Measurements from ENCODE around the gene SCAF8. TPM values are rescaled to one million over a fixed set of nuclear protein-coding genes. Genes with fewer than 3 reads are reported as not detected.

Gene SCAF8
- total RNA-seq, 2 donors from 2014 or later, result 44.4 to 46.9 TPM

- no peak for TF ChIP-seq CTCF (IDR thresholded peaks at IDR 0.05)
- H3K4me1 ChIP-seq, result peaks cover 0 to 8% of the 10 kb centered on the region in 2 donors
- peaks cover 15% of the 10 kb centered on the region for H3K36me3 ChIP-seq
- no peak for DNase-seq (ENCODE audit: low spot score)
- H3K27me3 ChIP-seq, result no peaks in the 10 kb centered on the region
- H3K27ac ChIP-seq, result no peak overlapping the region
- H3K9me3 ChIP-seq, result no peaks in the 10 kb centered on the region
- H3K4me3 ChIP-seq, result no peak overlapping the region
Observed at GRCh38 chr6:154791556-154792317, 58.5 kb downstream of the SCAF8 start.

- Histone ChIP-seq H3K27me3 (no peaks in the 10 kb centered on the region), H3K4me3 (no peak overlapping the region), H3K27ac (no peak overlapping the region), H3K36me3 (peaks cover 15% of the 10 kb centered on the region), H3K4me1 (peaks cover 0 to 8% of the 10 kb centered on the region in 2 donors), H3K9me3 (no peaks in the 10 kb centered on the region)
- no peak for DNase-seq (ENCODE audit: low spot score)
- no peak for TF ChIP-seq CTCF (IDR thresholded peaks at IDR 0.05)
Observed at GRCh38 chr6:154792325-154792724, 59.1 kb downstream of the SCAF8 start.

GRCh38 chr6:154792761-154793160 is 59.5 kb downstream of the SCAF8 start:
- Histone ChIP-seq H3K4me3 (no peak overlapping the region), H3K4me1 (peaks cover 0 to 8% of the 10 kb centered on the region in 2 donors), H3K27me3 (no peaks in the 10 kb centered on the region), H3K36me3 (peaks cover 14% of the 10 kb centered on the region), H3K9me3 (no peaks in the 10 kb centered on the region), H3K27ac (no peak overlapping the region)
- no peak for TF ChIP-seq CTCF (IDR thresholded peaks at IDR 0.05)
- DNase-seq (ENCODE audit: low spot score), result no peak

GRCh38 chr6:154796484-154796883 is 63.3 kb downstream of the SCAF8 start:
- Histone ChIP-seq H3K4me1 (peaks cover 0 to 8% of the 10 kb centered on the region in 2 donors), H3K4me3 (no peak overlapping the region), H3K27me3 (no peaks in the 10 kb centered on the region), H3K36me3 (peaks cover 12% of the 10 kb centered on the region), H3K9me3 (no peaks in the 10 kb centered on the region), H3K27ac (no peak overlapping the region)
- no peak for TF ChIP-seq CTCF (IDR thresholded peaks at IDR 0.05)
- no peak for DNase-seq (ENCODE audit: low spot score)

- Histone ChIP-seq H3K27me3 (no peaks in the 10 kb centered on the region), H3K4me1 (no peaks in the 10 kb centered on the region), H3K27ac (no peak overlapping the region), H3K4me3 (no peak overlapping the region), H3K9me3 (no peaks in the 10 kb centered on the region), H3K36me3 (peaks cover 19% of the 10 kb centered on the region)
- DNase-seq (ENCODE audit: low spot score), result no peak
- no peak for TF ChIP-seq CTCF (IDR thresholded peaks at IDR 0.05)
Observed at GRCh38 chr6:154797857-154798256, 64.6 kb downstream of the SCAF8 start.

GRCh38 chr6:154800338-154800737 is 67.1 kb downstream of the SCAF8 start:
- Histone ChIP-seq H3K4me3 (no peak overlapping the region), H3K9me3 (no peaks in the 10 kb centered on the region), H3K27me3 (no peaks in the 10 kb centered on the region), H3K27ac (no peak overlapping the region), H3K36me3 (peaks cover 12% of the 10 kb centered on the region), H3K4me1 (no peaks in the 10 kb centered on the region)
- no peak for TF ChIP-seq CTCF (IDR thresholded peaks at IDR 0.05)
- no peak for DNase-seq (ENCODE audit: low spot score)
